ENCODE results near the gene LCE5A. TPM values are rescaled to one million over a fixed set of nuclear protein-coding genes. Genes with fewer than 3 reads are reported as not detected.

LCE5A gene
- total and polyA plus RNA-seq, 2 experiments from 2014 or later = not detected

DNA sequence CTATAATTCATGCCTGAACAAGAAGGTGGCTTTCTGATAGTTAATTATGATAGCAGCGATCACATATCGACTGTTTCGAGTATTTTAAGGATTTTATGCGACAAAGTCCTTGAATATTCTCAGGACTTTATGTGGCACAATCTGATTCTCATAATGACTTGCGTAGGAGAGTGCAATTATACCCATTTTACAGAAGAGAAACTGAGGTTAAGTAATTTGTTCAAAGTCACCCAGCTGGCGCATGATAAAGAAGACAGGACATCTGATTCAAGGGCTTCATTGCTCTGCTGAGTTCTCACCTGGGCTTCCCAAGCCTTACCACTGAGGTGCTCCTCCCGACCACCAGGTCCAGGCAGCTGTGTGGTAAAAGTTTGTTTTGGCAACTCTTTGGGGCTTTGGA lies 5.5 kb downstream of the LCE5A start:
- 63% methylated on average over 7 of the region's 7 CpGs for WGBS (ENCODE audit: low lambda C conversion rate, missing lambda C conversion rate)
- TF ChIP-seq, protein P1, sequence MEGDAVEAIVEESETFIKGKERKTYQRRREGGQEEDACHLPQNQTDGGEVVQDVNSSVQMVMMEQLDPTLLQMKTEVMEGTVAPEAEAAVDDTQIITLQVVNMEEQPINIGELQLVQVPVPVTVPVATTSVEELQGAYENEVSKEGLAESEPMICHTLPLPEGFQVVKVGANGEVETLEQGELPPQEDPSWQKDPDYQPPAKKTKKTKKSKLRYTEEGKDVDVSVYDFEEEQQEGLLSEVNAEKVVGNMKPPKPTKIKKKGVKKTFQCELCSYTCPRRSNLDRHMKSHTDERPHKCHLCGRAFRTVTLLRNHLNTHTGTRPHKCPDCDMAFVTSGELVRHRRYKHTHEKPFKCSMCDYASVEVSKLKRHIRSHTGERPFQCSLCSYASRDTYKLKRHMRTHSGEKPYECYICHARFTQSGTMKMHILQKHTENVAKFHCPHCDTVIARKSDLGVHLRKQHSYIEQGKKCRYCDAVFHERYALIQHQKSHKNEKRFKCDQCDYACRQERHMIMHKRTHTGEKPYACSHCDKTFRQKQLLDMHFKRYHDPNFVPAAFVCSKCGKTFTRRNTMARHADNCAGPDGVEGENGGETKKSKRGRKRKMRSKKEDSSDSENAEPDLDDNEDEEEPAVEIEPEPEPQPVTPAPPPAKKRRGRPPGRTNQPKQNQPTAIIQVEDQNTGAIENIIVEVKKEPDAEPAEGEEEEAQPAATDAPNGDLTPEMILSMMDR (IDR thresholded peaks at IDR 0.05; ENCODE audit: poor library complexity) = no peak
- no peak for TF ChIP-seq EZH2phosphoT487 (IDR thresholded peaks at IDR 0.05; ENCODE audit: low read depth, severe bottlenecking, unreplicated experiment)
- no peak for TF ChIP-seq EZH2 (IDR thresholded peaks at IDR 0.05; ENCODE audit: borderline replicate concordance)
- Histone ChIP-seq H3K9me3 (ENCODE audit: low read depth) (no peaks in the 10 kb centered on the region), H4K20me1 (ENCODE audit: insufficient read depth, poor library complexity, severe bottlenecking) (no peaks in the 10 kb centered on the region), H3K27ac (no peak overlapping the region), H3K4me3 (no peak overlapping the region), H3K9me2 (replicated peaks; ENCODE audit: insufficient read depth) (no peaks in the 10 kb centered on the region), H3K27me3 (no peaks in the 10 kb centered on the region), H2AFZ (no peak overlapping the region), H3K4me2 (no peak overlapping the region), H3K36me3 (replicated peaks; ENCODE audit: insufficient read depth, low read depth) (no peaks in the 10 kb centered on the region), H3K79me2 (no peaks in the 10 kb centered on the region), H3K4me1 (ENCODE audit: insufficient read depth) (no peaks in the 10 kb centered on the region)
- no peak for DNase-seq (ENCODE audit: low spot score)

DNA sequence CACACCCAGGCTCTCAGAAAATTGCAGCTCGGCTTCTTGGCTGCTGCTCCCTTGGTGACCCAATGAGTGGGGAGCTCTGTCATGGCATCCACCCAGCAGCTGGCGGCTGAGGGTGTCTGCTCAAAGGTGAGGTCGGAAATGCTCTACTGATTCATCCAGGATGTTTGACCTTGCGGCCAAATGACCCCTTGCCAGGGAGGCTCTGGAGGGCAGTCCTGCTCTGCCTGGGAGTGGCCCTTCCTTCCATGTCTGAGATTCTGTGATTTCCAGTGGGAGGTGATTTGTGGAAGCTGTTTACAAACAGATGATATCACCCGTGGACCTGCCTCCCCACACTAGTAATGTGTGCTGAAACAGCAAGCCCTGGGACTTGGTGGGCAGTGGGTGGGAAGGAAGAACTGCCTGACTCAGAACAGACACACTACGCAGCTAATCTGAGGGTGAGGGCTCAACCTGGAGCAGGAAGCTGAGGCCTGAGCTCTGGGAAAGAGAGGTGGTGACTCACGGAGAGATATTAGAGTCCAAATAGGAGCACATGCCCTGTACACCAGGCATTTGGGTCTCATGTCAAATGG lies 6.7 kb downstream of the LCE5A start:
- no peaks in the 10 kb centered on the region for H3K9me2 ChIP-seq (replicated peaks; ENCODE audit: insufficient read depth)
- no peak overlapping the region for H3K4me3 ChIP-seq
- TF ChIP-seq EZH2 (IDR thresholded peaks at IDR 0.05; ENCODE audit: borderline replicate concordance) (no peak), EZH2phosphoT487 (IDR thresholded peaks at IDR 0.05; ENCODE audit: low read depth, severe bottlenecking, unreplicated experiment) (no peak)
- TF ChIP-seq, protein P1 (IDR thresholded peaks at IDR 0.05; ENCODE audit: poor library complexity) = no peak
- no peak overlapping the region for H2AFZ ChIP-seq
- no peaks in the 10 kb centered on the region for H3K4me1 ChIP-seq (ENCODE audit: insufficient read depth)
- H3K4me2 ChIP-seq = no peak overlapping the region
- 60% methylated on average over 7 of the region's 7 CpGs for WGBS (ENCODE audit: low lambda C conversion rate, missing lambda C conversion rate)
- no peak for DNase-seq (ENCODE audit: low spot score)
- no peaks in the 10 kb centered on the region for H4K20me1 ChIP-seq (ENCODE audit: insufficient read depth, poor library complexity, severe bottlenecking)
- no peaks in the 10 kb centered on the region for H3K36me3 ChIP-seq (replicated peaks; ENCODE audit: insufficient read depth, low read depth)
- no peaks in the 10 kb centered on the region for H3K9me3 ChIP-seq (ENCODE audit: low read depth)
- no peaks in the 10 kb centered on the region for H3K27me3 ChIP-seq
- H3K27ac ChIP-seq = no peak overlapping the region
- H3K79me2 ChIP-seq = no peaks in the 10 kb centered on the region

DNA sequence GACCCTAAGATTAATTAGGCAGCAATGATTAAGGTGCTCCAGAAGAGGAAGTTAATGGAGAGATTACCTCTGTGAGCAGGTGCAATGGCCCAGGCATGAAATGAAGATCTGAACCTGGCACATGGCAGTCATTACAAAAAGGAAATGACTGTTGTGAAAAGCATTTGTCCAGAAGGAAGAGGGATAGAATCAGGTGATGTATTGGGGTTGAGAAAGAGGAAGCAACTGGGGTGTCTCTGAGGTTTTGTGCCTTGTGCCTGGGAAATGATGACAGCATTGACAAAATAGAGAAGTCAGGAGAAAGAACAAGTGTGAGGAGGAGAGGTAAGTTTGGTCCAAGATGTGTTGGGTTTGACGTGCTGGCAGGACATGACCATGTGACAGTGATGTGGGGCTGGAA lies 9.2 kb downstream of the LCE5A start:
- no peak for TF ChIP-seq EZH2 (IDR thresholded peaks at IDR 0.05; ENCODE audit: borderline replicate concordance)
- TF ChIP-seq EZH2phosphoT487 (IDR thresholded peaks at IDR 0.05; ENCODE audit: low read depth, severe bottlenecking, unreplicated experiment) = no peak
- TF ChIP-seq, protein P1 (IDR thresholded peaks at IDR 0.05; ENCODE audit: poor library complexity) = no peak
- no peak overlapping the region for H3K27ac ChIP-seq
- H3K9me2 ChIP-seq (replicated peaks; ENCODE audit: insufficient read depth) = no peaks in the 10 kb centered on the region
- H3K27me3 ChIP-seq = no peaks in the 10 kb centered on the region
- H3K36me3 ChIP-seq (replicated peaks; ENCODE audit: insufficient read depth, low read depth) = no peaks in the 10 kb centered on the region
- no peak for DNase-seq (ENCODE audit: low spot score)
- peaks cover 3% of the 10 kb centered on the region for H3K9me3 ChIP-seq (ENCODE audit: low read depth)
- H3K79me2 ChIP-seq = no peaks in the 10 kb centered on the region
- no peak overlapping the region for H3K4me3 ChIP-seq
- no peak overlapping the region for H2AFZ ChIP-seq
- no peaks in the 10 kb centered on the region for H4K20me1 ChIP-seq (ENCODE audit: insufficient read depth, poor library complexity, severe bottlenecking)
- no peaks in the 10 kb centered on the region for H3K4me1 ChIP-seq (ENCODE audit: insufficient read depth)
- 64% methylated on average over 1 of the region's 1 CpG for WGBS (ENCODE audit: low lambda C conversion rate, missing lambda C conversion rate)
- no peak overlapping the region for H3K4me2 ChIP-seq
